GM12878 (cell line): ENCODE measurements around the gene TBC1D23.

Experiments used
- HDAC6 ChIP-seq: fragments of 200-600 bp; sonication (generic); IDR thresholded peaks from one replicate; pipeline ENCODE4 v1.8.0; 2017; ENCODE audit warnings: antibody characterized with exemption; ENCODE audit not compliant: unreplicated experiment
- POLR2AphosphoS5 ChIP-seq: IDR thresholded peaks from 2 replicates; pipeline ENCODE4 v1.6.1; 2011; ENCODE audit warnings: mild to moderate bottlenecking, low read length, inconsistent platforms
- TF ChIP-seq, protein P1 (sequence below): fragments of 450-650 bp; conservative IDR thresholded peaks from 2 replicates; pipeline ENCODE4 v1.6.1; 2017; ENCODE audit warnings: mild to moderate bottlenecking, moderate library complexity
- TF ChIP-seq, protein P2 (sequence below), 3 experiments: IDR thresholded peaks in 2 of 3; conservative IDR thresholded peaks in 1 of 3; 2 replicates each; pipeline ENCODE4 v1.5.1; 2011; ENCODE audit warnings: low read depth in 3 of 3, low read length in 3 of 3, mild to moderate bottlenecking in 3 of 3, control low read depth in 2 of 3, moderate library complexity in 2 of 3, inconsistent platforms in 1 of 3, mixed read lengths in 1 of 3; ENCODE audit not compliant: control insufficient read depth in 2 of 3, insufficient read depth in 1 of 3; ENCODE audit errors: extremely low read depth in 1 of 3

- no peak for TF ChIP-seq HDAC6
- TF ChIP-seq, protein P1, sequence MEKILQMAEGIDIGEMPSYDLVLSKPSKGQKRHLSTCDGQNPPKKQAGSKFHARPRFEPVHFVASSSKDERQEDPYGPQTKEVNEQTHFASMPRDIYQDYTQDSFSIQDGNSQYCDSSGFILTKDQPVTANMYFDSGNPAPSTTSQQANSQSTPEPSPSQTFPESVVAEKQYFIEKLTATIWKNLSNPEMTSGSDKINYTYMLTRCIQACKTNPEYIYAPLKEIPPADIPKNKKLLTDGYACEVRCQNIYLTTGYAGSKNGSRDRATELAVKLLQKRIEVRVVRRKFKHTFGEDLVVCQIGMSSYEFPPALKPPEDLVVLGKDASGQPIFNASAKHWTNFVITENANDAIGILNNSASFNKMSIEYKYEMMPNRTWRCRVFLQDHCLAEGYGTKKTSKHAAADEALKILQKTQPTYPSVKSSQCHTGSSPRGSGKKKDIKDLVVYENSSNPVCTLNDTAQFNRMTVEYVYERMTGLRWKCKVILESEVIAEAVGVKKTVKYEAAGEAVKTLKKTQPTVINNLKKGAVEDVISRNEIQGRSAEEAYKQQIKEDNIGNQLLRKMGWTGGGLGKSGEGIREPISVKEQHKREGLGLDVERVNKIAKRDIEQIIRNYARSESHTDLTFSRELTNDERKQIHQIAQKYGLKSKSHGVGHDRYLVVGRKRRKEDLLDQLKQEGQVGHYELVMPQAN = no peak
- TF ChIP-seq, protein P2, sequence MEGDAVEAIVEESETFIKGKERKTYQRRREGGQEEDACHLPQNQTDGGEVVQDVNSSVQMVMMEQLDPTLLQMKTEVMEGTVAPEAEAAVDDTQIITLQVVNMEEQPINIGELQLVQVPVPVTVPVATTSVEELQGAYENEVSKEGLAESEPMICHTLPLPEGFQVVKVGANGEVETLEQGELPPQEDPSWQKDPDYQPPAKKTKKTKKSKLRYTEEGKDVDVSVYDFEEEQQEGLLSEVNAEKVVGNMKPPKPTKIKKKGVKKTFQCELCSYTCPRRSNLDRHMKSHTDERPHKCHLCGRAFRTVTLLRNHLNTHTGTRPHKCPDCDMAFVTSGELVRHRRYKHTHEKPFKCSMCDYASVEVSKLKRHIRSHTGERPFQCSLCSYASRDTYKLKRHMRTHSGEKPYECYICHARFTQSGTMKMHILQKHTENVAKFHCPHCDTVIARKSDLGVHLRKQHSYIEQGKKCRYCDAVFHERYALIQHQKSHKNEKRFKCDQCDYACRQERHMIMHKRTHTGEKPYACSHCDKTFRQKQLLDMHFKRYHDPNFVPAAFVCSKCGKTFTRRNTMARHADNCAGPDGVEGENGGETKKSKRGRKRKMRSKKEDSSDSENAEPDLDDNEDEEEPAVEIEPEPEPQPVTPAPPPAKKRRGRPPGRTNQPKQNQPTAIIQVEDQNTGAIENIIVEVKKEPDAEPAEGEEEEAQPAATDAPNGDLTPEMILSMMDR (IDR thresholded peaks at IDR 0.05 in 2 of 3, conservative IDR thresholded peaks at IDR 0.05 in 1 of 3; ENCODE audit: control insufficient read depth in 2 of 3, extremely low read depth in 1 of 3, insufficient read depth in 1 of 3, low read depth in 3 of 3, low read length in 3 of 3) = no peak
- TF ChIP-seq POLR2AphosphoS5 = no peak
Measured at GRCh38 chr3:100310355-100310965, 49.7 kb downstream of the TBC1D23 start.
